Stimulated activated naive CD8-positive, alpha-beta T cell treated with anti-CD3 and anti-CD28 coated beads, Interleukin-15, amount 100 ng/mL, for 72 hours (primary cell): ENCODE results near the gene KIDINS220.

Experiments used
- ATAC-seq: fragments of 150-1000 bp; cut with Tn5 transposase; 2 replicates; pipeline ENCODE4 v1.10.0; 2021; ENCODE audit warnings: mild to moderate bottlenecking, moderate library complexity
- DNase-seq, 2 donors: peaks; one replicate each; pipeline ENCODE4 v3.0.0; 2021 to 2022
- H3K27ac Mint-ChIP-seq, 2 donors: one replicate each; pipeline ENCODE4 v1.8.0; 2022; ENCODE audit warnings: mild to moderate bottlenecking in 2 of 2, mixed read lengths in 2 of 2, moderate library complexity in 2 of 2
- H3K27me3 Mint-ChIP-seq: one replicate; pipeline ENCODE4 v1.8.0; 2022; ENCODE audit warnings: mixed read lengths
- H3K4me1 Mint-ChIP-seq: one replicate; pipeline ENCODE4 v1.8.0; 2022; ENCODE audit warnings: mild to moderate bottlenecking, mixed read lengths
- H3K4me3 Mint-ChIP-seq, 2 donors: one replicate each; pipeline ENCODE4 v1.8.0; 2022; ENCODE audit warnings: mild to moderate bottlenecking in 2 of 2, mixed read lengths in 2 of 2, moderate library complexity in 1 of 2
- H3K9me3 Mint-ChIP-seq, 2 donors: one replicate each; pipeline ENCODE4 v1.8.0; 2022; ENCODE audit warnings: mixed read lengths in 2 of 2

KIDINS220 gene

DNA sequence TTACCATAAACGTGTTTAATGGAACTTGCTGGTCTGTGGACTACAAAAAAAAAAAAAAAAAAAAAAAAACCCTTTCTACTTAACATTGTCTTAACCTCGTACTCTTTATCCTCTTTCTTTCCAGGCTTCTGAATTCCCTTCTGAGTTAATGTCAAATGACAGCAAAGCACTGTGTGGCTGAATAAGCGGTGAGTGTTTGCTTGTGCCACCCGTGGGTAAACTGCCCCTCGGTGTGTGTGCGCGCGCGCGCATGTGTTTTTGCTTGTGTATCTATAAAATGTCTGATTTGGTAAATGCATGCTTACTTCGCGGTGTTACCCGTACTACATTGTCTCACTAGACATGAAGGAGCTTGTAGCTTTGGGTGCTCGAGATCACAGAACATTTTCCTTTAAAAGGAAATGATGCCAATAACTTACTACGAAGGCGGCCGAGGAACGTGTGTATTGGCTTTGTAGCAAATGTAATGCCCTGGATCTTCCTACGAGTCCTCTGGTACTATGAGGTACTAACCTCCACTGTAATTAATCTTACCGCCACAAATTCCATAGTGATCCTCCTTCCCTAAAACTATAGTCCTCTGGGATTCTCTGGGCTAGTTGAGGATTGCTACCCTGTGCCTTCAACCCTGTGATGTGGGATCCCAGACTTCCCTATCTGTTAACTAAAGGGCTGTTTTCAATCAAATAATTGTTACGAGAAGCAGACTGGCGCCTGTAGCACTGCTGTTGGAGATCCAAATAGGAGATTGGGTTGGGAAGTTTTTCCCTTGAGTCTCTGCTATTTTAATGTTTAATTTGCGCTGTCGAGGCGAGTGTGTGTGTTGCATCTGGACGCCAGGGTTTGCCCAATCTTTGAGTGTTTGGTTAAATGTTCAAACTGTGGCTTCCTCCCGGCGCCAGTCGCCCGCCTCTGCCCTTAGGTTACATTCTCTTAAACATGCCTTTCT is 154.4 kb downstream of the KIDINS220 start:
- peaks cover 4% of the 10 kb centered on the region for H3K27me3 Mint-ChIP-seq
- peak overlapping the region; percentile 93 to 97 for H3K27ac Mint-ChIP-seq
- peak overlapping the region; percentile 98 to 100 for H3K4me3 Mint-ChIP-seq
- DNase-seq (peak; percentile 48 to 56), ATAC-seq (no peak)
- peaks cover 37% of the 10 kb centered on the region for H3K4me1 Mint-ChIP-seq
- no peaks in the 10 kb centered on the region for H3K9me3 Mint-ChIP-seq

DNA sequence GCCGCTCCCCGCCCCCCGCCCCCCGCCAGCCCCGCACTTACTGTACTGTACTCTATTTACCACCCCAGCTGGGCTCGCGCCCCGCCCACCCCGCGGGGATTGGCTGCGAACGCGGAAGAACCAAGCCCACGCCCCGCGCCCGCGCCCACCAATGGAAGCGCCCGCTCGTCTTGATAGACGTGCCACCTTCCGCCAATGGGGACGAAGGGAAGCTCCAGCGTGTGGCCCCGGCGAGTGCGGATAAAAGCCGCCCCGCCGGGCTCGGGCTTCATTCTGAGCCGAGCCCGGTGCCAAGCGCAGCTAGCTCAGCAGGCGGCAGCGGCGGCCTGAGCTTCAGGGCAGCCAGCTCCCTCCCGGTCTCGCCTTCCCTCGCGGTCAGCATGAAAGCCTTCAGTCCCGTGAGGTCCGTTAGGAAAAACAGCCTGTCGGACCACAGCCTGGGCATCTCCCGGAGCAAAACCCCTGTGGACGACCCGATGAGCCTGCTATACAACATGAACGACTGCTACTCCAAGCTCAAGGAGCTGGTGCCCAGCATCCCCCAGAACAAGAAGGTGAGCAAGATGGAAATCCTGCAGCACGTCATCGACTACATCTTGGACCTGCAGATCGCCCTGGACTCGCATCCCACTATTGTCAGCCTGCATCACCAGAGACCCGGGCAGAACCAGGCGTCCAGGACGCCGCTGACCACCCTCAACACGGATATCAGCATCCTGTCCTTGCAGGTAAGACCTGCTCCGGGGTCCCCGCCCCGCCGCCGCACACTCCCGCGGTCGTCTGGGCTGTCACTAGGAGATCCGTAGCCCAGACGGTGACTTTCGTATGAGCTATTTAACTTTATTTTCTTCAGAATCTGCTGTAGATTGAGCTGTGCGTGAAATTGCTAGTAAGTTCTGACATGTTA is 155.4 kb downstream of the KIDINS220 start, which contains the start of gene ID2:
ID2 (plus strand) TSS at position 271 of the 907 bp plus-strand sequence; CDS start at position 381, 110 bp downstream.
- H3K27ac Mint-ChIP-seq: peak within 1 kb of the TSS; percentile 93 to 97

DNA sequence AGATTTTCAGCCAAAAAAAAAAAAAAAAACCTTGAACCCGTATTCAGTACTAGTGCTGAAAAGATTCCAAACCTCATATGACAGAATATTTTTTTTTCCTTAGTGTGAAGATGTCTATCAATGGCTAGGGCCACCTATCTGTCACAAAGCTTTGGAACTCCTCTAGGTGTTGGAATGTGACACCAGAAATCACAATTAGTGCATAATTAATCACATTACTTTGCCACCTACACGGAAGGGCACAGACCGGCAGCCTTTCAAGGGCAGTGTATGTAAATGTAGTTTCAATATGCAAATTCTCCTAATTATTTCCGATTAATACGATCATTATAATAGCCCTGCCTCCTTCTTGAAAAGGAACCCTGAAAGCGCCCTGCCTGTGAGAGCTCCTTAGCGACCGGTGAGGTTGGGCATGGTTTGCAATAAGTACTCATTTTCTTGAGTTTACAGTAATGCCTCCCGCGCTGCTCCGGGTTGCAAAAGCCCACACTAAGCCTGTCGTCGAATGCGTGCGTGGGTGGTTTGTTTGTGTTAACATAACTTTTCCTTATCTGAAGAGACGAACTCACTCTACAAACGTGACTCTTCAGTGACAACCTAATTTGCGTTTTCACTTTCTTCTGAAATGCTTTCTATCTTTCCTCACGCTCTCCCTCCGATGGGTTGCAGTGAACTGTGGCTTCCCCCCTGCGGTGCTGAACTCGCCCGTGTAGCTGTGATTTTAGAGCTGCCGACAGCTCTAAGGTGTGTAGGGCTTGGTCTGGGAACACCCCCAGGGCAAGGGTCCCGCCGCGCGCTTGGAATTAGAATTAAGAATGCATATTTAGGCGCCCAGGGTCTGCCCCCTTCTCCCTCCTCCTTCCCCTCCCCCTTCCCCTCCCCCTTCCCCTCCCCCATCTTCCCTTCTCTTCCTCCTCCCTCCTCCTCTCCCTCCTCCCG is 156.3 kb downstream of the KIDINS220 start:
- Mint-ChIP-seq H3K9me3 (peaks cover 0 to 4% of the 10 kb centered on the region in 2 donors), H3K4me1 (peaks cover 56% of the 10 kb centered on the region), H3K4me3 (peak overlapping the region; percentile 83 to 100), H3K27me3 (peaks cover 23% of the 10 kb centered on the region), H3K27ac (peak overlapping the region; percentile 14 to 36)
- DNase-seq: peak; percentile 77 to 83
- ATAC-seq: peak; percentile 38

More for the DNA sequence above, 155.4 kb downstream of the KIDINS220 start, which contains the start of gene ID2:
- ATAC-seq (peak; percentile 66), DNase-seq (peak; percentile 99)
- peaks cover 13% of the 10 kb centered on the region for H3K27me3 Mint-ChIP-seq
- peaks cover 46% of the 10 kb centered on the region for H3K4me1 Mint-ChIP-seq
- peak within 1 kb of the TSS; percentile 98 to 100 for H3K4me3 Mint-ChIP-seq
- no peaks in the 10 kb centered on the region for H3K9me3 Mint-ChIP-seq

DNA sequence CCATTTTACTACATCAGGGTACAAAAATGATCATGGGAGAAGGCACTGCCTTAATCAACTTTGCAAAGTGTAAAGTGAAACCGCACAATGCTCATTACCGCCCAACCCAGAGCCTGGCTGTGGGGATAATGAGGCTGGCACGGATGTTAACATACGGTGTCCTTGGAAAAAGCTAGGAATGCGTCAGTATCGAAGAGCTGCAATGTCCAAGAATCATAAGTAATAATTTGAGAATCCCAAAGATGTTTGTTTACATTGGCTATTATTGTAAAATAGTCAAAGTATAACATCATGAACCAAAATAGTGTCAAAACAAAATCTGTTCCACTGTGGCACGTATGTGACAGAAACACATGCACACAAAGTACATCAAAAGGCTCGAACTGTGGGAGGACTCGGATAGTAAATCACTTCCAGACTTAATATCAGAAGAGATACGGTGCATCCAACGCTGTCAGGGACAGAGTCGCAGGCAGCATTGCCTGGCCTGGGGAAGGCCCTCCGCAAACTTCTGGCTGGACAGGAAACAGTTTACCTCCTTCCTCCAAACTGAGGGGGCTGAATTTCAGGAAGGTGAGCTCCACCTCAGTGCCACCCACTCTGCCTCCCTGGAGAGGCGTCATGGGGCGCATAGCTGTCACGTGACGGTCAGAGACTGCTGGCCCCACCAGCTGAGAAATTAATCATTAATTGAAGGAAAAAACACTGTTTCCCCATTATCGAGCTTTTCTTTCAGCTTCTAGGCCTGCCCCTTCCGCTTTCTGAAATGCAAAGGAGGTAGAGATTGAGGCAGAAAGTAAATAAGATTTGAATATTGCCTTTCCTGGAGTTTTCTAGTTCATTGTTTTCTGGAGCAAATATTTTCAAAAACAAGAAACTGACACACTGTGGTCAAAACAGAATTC is 157.3 kb downstream of the KIDINS220 start:
- Mint-ChIP-seq H3K4me1 (peaks cover 59% of the 10 kb centered on the region), H3K9me3 (peaks cover 0 to 10% of the 10 kb centered on the region in 2 donors), H3K27ac (peak overlapping the region; percentile 62 to 89), H3K27me3 (peaks cover 30% of the 10 kb centered on the region), H3K4me3 (peak overlapping the region; percentile 88 to 100)
- DNase-seq (no peak), ATAC-seq (no peak)

DNA sequence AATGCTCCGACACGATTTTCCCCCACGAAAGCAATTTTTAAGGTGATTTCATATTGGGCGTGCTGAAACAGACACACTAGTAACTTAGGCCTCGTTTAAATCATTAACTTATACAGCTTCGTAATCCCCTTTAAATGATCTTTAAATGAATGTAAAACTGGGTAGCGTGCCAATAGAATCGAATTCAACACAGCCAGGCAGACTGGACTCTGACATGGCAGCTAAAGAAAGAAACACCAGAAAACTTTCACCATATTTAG is 157.9 kb downstream of the KIDINS220 start:
- ATAC-seq (no peak), DNase-seq (no peak)
- peak overlapping the region; percentile 16 to 89 for H3K27ac Mint-ChIP-seq
- peak overlapping the region; percentile 88 to 100 for H3K4me3 Mint-ChIP-seq
- H3K9me3 Mint-ChIP-seq: peaks cover 3 to 14% of the 10 kb centered on the region in 2 donors
- peaks cover 53% of the 10 kb centered on the region for H3K4me1 Mint-ChIP-seq
- H3K27me3 Mint-ChIP-seq: peaks cover 35% of the 10 kb centered on the region
